ENCODE data around the gene EPHA10. TPM values are rescaled to one million over a fixed set of nuclear protein-coding genes. Genes with fewer than 3 reads are reported as not detected.

EPHA10 gene
- total and polyA plus RNA-seq, 2 donors from 2014 or later: 0.88 TPM; not detected in 1

GRCh38 chr1:37718181-37718900 is 46.6 kb downstream of the EPHA10 start:
- FAIRE-seq (no peak), DNase-seq (no peak)
- intact Hi-C loops (cut with DNase I): no loop called here
- H3K36me3 ChIP-seq (ENCODE audit: control insufficient read depth in 2 of 3, insufficient read depth in 3 of 3, low read length in 3 of 3): no peaks in the 10 kb centered on the region
- H3K4me3 ChIP-seq (ENCODE audit: low read length in 3 of 3): no peak overlapping the region
- H3K9ac ChIP-seq (ENCODE audit: low read length in 3 of 3): no peak overlapping the region
- TF ChIP-seq, protein P1, sequence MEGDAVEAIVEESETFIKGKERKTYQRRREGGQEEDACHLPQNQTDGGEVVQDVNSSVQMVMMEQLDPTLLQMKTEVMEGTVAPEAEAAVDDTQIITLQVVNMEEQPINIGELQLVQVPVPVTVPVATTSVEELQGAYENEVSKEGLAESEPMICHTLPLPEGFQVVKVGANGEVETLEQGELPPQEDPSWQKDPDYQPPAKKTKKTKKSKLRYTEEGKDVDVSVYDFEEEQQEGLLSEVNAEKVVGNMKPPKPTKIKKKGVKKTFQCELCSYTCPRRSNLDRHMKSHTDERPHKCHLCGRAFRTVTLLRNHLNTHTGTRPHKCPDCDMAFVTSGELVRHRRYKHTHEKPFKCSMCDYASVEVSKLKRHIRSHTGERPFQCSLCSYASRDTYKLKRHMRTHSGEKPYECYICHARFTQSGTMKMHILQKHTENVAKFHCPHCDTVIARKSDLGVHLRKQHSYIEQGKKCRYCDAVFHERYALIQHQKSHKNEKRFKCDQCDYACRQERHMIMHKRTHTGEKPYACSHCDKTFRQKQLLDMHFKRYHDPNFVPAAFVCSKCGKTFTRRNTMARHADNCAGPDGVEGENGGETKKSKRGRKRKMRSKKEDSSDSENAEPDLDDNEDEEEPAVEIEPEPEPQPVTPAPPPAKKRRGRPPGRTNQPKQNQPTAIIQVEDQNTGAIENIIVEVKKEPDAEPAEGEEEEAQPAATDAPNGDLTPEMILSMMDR (IDR thresholded peaks at IDR 0.05; ENCODE audit: borderline replicate concordance, extremely low read depth, insufficient read depth): no peak
- no peaks in the 10 kb centered on the region for H3K9me3 ChIP-seq (ENCODE audit: control insufficient read depth in 2 of 3, insufficient read depth in 1 of 3, low read length in 3 of 3)
- H3K4me1 ChIP-seq (ENCODE audit: control insufficient read depth in 2 of 3, insufficient read depth in 2 of 3, low read depth in 1 of 3, low read length in 3 of 3): no peaks in the 10 kb centered on the region
- H3K27me3 ChIP-seq (ENCODE audit: control insufficient read depth, insufficient read depth, low read length): no peaks in the 10 kb centered on the region
- no peak overlapping the region for H3K27ac ChIP-seq (ENCODE audit: low read depth in 2 of 2, low read length in 2 of 2)

DNA sequence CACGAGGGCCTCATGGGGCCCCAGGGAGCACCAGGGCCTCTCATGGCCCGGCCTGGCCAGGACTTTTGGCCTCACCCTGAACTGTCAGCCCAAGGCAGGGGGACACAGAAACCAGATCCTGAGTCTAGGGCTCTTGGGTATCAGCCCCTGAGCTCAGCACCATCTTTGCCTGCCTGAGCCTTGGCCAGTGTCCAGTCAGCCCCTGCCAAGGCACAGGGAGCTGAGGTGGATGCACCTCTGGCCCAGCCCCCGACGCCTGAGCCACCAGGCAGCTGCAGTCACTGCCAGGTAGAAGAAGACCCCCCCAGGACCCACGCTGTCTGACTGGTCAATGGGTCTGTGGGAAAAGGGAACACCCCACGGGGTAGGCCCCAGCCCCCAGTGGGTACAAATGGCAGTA is 47.3 kb downstream of the EPHA10 start:
- H3K27me3 ChIP-seq (ENCODE audit: control insufficient read depth, insufficient read depth, low read length): no peaks in the 10 kb centered on the region
- TF ChIP-seq, protein P1 (IDR thresholded peaks at IDR 0.05; ENCODE audit: borderline replicate concordance, extremely low read depth, insufficient read depth): no peak
- intact Hi-C loops (cut with DNase I): no loop called here
- H3K27ac ChIP-seq (ENCODE audit: low read depth in 2 of 2, low read length in 2 of 2): no peak overlapping the region
- no peak overlapping the region for H3K9ac ChIP-seq (ENCODE audit: low read length in 3 of 3)
- H3K4me3 ChIP-seq (ENCODE audit: low read length in 3 of 3): no peak overlapping the region
- H3K36me3 ChIP-seq (ENCODE audit: control insufficient read depth in 2 of 3, insufficient read depth in 3 of 3, low read length in 3 of 3): no peaks in the 10 kb centered on the region
- H3K4me1 ChIP-seq (ENCODE audit: control insufficient read depth in 2 of 3, insufficient read depth in 2 of 3, low read depth in 1 of 3, low read length in 3 of 3): no peaks in the 10 kb centered on the region
- H3K9me3 ChIP-seq (ENCODE audit: control insufficient read depth in 2 of 3, insufficient read depth in 1 of 3, low read length in 3 of 3): no peaks in the 10 kb centered on the region
- DNase-seq (no peak), FAIRE-seq (no peak)

DNA sequence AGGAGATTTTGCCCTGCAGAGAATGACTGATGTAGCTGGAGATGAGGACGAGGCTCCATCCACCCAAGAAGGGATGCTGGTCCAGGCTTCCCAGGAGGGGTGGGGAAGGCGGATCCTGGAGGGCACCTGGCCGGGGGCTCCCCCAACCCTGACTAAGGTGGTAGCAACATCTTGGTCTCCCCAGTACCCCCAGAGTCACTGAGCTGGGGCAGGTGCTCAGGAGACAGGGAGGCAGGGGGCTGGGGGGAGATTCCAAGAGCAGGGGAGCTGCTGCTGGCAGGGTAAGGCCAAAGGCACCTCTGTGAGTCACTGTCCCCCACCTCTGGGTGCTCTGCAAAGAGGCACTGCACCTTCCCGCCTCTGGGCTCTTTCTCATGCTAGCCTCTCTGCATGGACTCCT is 48.6 kb downstream of the EPHA10 start:
- TF ChIP-seq, protein P1 (IDR thresholded peaks at IDR 0.05; ENCODE audit: borderline replicate concordance, extremely low read depth, insufficient read depth): no peak
- FAIRE-seq (no peak), DNase-seq (no peak)
- H3K36me3 ChIP-seq (ENCODE audit: control insufficient read depth in 2 of 3, insufficient read depth in 3 of 3, low read length in 3 of 3): no peaks in the 10 kb centered on the region
- intact Hi-C loops (cut with DNase I): no loop called here
- no peaks in the 10 kb centered on the region for H3K27me3 ChIP-seq (ENCODE audit: control insufficient read depth, insufficient read depth, low read length)
- H3K27ac ChIP-seq (ENCODE audit: low read depth in 2 of 2, low read length in 2 of 2): no peak overlapping the region
- H3K9me3 ChIP-seq (ENCODE audit: control insufficient read depth in 2 of 3, insufficient read depth in 1 of 3, low read length in 3 of 3): no peaks in the 10 kb centered on the region
- no peak overlapping the region for H3K9ac ChIP-seq (ENCODE audit: low read length in 3 of 3)
- H3K4me1 ChIP-seq (ENCODE audit: control insufficient read depth in 2 of 3, insufficient read depth in 2 of 3, low read depth in 1 of 3, low read length in 3 of 3): no peaks in the 10 kb centered on the region
- H3K4me3 ChIP-seq (ENCODE audit: low read length in 3 of 3): no peak overlapping the region

- Histone ChIP-seq H3K9ac (ENCODE audit: low read length in 3 of 3) (no peak overlapping the region), H3K27ac (ENCODE audit: low read depth in 2 of 2, low read length in 2 of 2) (no peak overlapping the region), H3K27me3 (ENCODE audit: control insufficient read depth, insufficient read depth, low read length) (no peaks in the 10 kb centered on the region), H3K4me1 (ENCODE audit: control insufficient read depth in 2 of 3, insufficient read depth in 2 of 3, low read depth in 1 of 3, low read length in 3 of 3) (no peaks in the 10 kb centered on the region), H3K4me3 (ENCODE audit: low read length in 3 of 3) (no peak overlapping the region), H3K36me3 (ENCODE audit: control insufficient read depth in 2 of 3, insufficient read depth in 3 of 3, low read length in 3 of 3) (no peaks in the 10 kb centered on the region), H3K9me3 (ENCODE audit: control insufficient read depth in 2 of 3, insufficient read depth in 1 of 3, low read length in 3 of 3) (no peaks in the 10 kb centered on the region)
- FAIRE-seq (no peak), DNase-seq (no peak)
- TF ChIP-seq, protein P1 (IDR thresholded peaks at IDR 0.05; ENCODE audit: borderline replicate concordance, extremely low read depth, insufficient read depth): no peak
- intact Hi-C loops (cut with DNase I): no loop called here
Measured at GRCh38 chr1:37714689-37715088, 50.2 kb downstream of the EPHA10 start.
